ENCODE measurements around the gene STEAP3. TPM values are rescaled to one million over a fixed set of nuclear protein-coding genes. Genes with fewer than 3 reads are reported as not detected.

STEAP3 gene
- total RNA-seq, 1 experiment from 2014 or later: 24.0 TPM

- TF ChIP-seq ZNF396 (CRISPR knock-in tag; IDR thresholded peaks at IDR 0.05; ENCODE audit: borderline replicate concordance) (no peak), CREB1 (CRISPR knock-in tag; IDR thresholded peaks at IDR 0.05) (no peak), ZNF416 (CRISPR knock-in tag; IDR thresholded peaks at IDR 0.05) (no peak)
Observed at GRCh38 chr2:119219873-119220272, 3.8 kb upstream of the STEAP3 start (continued).

DNA sequence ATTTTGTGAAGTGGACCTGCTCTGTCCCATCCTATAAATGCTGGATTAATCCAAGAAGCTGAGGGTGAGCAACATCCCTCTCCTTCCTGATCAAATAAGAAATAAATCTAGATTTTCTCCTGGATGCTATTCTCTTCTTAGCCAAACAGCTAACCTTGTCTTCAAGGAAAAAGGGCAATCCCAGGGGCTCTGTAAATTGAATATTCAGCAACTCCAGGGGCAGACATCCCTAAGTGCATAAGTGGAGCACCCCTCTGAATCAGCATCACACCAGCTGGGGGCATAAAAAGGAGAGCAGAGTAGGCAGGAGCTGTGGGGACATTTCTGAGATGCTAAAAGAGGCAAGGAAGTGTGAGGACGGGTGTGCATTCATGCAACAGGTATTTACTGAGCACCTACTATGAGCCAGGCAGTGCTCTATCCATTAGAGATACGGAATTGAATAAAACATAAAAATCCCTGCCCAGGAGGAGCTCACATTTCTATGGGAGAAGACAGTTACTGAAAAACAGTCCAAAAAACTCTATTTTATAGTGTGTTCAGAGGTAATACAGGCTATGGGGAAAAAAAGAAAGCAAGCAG is 2.8 kb upstream of the STEAP3 start:
- no peaks in the 10 kb centered on the region for H3K9me3 Mint-ChIP-seq
- H3K4me1 Mint-ChIP-seq: peaks cover 64% of the 10 kb centered on the region
- no peak overlapping the region for H3K4me3 Mint-ChIP-seq
- H3K36me3 Mint-ChIP-seq: no peaks in the 10 kb centered on the region
- ATAC-seq (no peak), DNase-seq (ENCODE audit: low spot score) (no peak)
- POLR2A ChIA-PET: no interaction called here
- H3K27ac Mint-ChIP-seq: no peak overlapping the region
- H3K27me3 Mint-ChIP-seq (ENCODE audit: low read depth): peaks cover 20% of the 10 kb centered on the region
- CTCF ChIA-PET: interaction anchor here (1.1 to 2.5 kb wide), 6 partner anchors 13 to 255 kb away, joined by 3 to 10 read pairs (median 4); no protein-coding TSS in a partner anchor
- TF ChIP-seq CDX4 (CRISPR knock-in tag; IDR thresholded peaks at IDR 0.05; ENCODE audit: borderline replicate concordance) (no peak), ATF6 (CRISPR knock-in tag; IDR thresholded peaks at IDR 0.05) (no peak), JAZF1 (CRISPR knock-in tag; IDR thresholded peaks at IDR 0.05) (no peak), RELA (CRISPR knock-in tag; IDR thresholded peaks at IDR 0.05; ENCODE audit: borderline replicate concordance) (no peak), FOXP1 (CRISPR knock-in tag; IDR thresholded peaks at IDR 0.05; ENCODE audit: borderline replicate concordance) (no peak), OVOL2 (CRISPR knock-in tag; IDR thresholded peaks at IDR 0.05; ENCODE audit: borderline replicate concordance) (no peak)

DNA sequence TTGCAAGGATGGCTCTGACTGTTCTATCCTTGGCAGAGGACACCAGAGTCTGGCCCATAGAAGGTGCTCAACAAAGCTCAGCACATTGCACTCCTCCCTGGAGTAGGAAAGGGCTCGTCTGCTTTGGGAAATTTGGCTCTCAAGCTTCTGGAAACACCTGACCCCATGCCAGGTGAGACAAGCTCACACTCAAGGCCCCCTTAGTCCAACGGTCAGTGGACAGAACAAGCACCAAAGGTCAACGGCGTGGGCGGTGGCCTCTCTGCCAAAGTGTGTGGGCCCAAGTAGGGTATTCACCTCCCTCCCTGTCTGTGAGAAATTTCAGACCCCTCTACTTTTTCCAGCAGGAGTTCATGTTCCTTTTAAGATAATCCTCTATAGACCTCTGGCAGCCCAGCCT is 2.0 kb upstream of the STEAP3 start:
- CTCF ChIA-PET: interaction anchor here (1.6 to 1.7 kb wide), 2 partner anchors 55 to 255 kb away, joined by 4 to 6 read pairs; no protein-coding TSS in a partner anchor
- no peak for ATAC-seq
- no peak overlapping the region for H3K4me3 Mint-ChIP-seq
- H3K27ac Mint-ChIP-seq: no peak overlapping the region
- DNase-seq (ENCODE audit: low spot score): no peak
- H3K36me3 Mint-ChIP-seq: no peaks in the 10 kb centered on the region
- peaks cover 67% of the 10 kb centered on the region for H3K4me1 Mint-ChIP-seq
- H3K9me3 Mint-ChIP-seq: no peaks in the 10 kb centered on the region
- peaks cover 20% of the 10 kb centered on the region for H3K27me3 Mint-ChIP-seq (ENCODE audit: low read depth)
- POLR2A ChIA-PET: no interaction called here
- TF ChIP-seq STAT6 (CRISPR knock-in tag; conservative IDR thresholded peaks at IDR 0.05; ENCODE audit: low read depth) (no peak), FOXK1 (CRISPR knock-in tag; IDR thresholded peaks at IDR 0.05) (no peak), IRF2 (CRISPR knock-in tag; IDR thresholded peaks at IDR 0.05; ENCODE audit: borderline replicate concordance, low read depth) (no peak), CREM (CRISPR knock-in tag; IDR thresholded peaks at IDR 0.05) (no peak)

DNA sequence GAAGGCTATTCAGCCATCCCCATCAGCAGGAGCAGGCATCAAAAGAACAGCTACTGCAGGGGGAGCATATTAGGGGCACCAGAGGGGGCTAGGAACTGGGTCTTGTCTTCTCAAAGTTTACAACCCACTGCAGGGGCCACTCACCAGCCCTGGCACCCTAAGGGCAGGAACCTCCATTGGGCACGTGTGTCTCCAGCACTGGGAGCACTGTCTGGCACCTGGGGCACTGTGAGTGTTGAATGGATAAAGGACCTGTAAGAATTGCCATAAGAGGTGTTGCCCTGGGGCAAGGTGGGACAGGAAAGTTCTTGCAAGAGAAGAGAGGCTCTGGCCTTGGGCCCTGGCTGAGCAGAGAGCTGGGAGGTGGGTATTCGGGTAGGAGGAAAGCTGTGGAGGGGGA is 1.4 kb upstream of the STEAP3 start:
- peaks cover 63% of the 10 kb centered on the region for H3K4me1 Mint-ChIP-seq
- H3K27me3 Mint-ChIP-seq (ENCODE audit: low read depth): peaks cover 20% of the 10 kb centered on the region
- ChIA-PET CTCF (interaction anchor here (1.2 to 3.0 kb wide), 4 partner anchors 12 to 254 kb away, joined by 4 to 11 read pairs (median 5); no protein-coding TSS in a partner anchor), POLR2A (no interaction called here)
- DNase-seq (ENCODE audit: low spot score) (no peak), ATAC-seq (no peak)
- H3K27ac Mint-ChIP-seq: no peak overlapping the region
- no peaks in the 10 kb centered on the region for H3K9me3 Mint-ChIP-seq
- no peak overlapping the region for H3K4me3 Mint-ChIP-seq
- TF ChIP-seq E2F1 (CRISPR knock-in tag; IDR thresholded peaks at IDR 0.05): no peak
- no peak for TF ChIP-seq FOXK1 (CRISPR knock-in tag; IDR thresholded peaks at IDR 0.05)
- TF ChIP-seq, protein P1, sequence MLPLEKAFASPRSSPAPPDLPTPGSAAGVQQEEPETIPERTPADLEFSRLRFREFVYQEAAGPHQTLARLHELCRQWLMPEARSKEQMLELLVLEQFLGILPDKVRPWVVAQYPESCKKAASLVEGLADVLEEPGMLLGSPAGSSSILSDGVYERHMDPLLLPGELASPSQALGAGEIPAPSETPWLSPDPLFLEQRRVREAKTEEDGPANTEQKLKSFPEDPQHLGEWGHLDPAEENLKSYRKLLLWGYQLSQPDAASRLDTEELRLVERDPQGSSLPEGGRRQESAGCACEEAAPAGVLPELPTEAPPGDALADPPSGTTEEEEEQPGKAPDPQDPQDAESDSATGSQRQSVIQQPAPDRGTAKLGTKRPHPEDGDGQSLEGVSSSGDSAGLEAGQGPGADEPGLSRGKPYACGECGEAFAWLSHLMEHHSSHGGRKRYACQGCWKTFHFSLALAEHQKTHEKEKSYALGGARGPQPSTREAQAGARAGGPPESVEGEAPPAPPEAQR (CRISPR knock-in tag; IDR thresholded peaks at IDR 0.05): no peak
- TF ChIP-seq ZNF396 (CRISPR knock-in tag; IDR thresholded peaks at IDR 0.05; ENCODE audit: borderline replicate concordance): no peak
- no peak for TF ChIP-seq OVOL2 (CRISPR knock-in tag; IDR thresholded peaks at IDR 0.05; ENCODE audit: borderline replicate concordance)
- no peak for TF ChIP-seq STAT6 (CRISPR knock-in tag; conservative IDR thresholded peaks at IDR 0.05; ENCODE audit: low read depth)
- TF ChIP-seq ZNF121 (CRISPR knock-in tag; IDR thresholded peaks at IDR 0.05): no peak
- TF ChIP-seq, protein P2, sequence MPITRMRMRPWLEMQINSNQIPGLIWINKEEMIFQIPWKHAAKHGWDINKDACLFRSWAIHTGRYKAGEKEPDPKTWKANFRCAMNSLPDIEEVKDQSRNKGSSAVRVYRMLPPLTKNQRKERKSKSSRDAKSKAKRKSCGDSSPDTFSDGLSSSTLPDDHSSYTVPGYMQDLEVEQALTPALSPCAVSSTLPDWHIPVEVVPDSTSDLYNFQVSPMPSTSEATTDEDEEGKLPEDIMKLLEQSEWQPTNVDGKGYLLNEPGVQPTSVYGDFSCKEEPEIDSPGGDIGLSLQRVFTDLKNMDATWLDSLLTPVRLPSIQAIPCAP (CRISPR knock-in tag; IDR thresholded peaks at IDR 0.05): no peak
- no peaks in the 10 kb centered on the region for H3K36me3 Mint-ChIP-seq
